Measurements from ENCODE around the gene OLR1. TPM values are rescaled to one million over a fixed set of nuclear protein-coding genes. Genes with fewer than 3 reads are reported as not detected.

The OLR1 gene
- total and polyA plus RNA-seq, 7 donors, result 0.03 to 0.66 (median 0.30) TPM; not detected in 3

GRCh38 chr12:10167599-10167998 lies 4.3 kb downstream of the OLR1 start:
- no peak overlapping the region for H3K4me3 ChIP-seq
- no peaks in the 10 kb centered on the region for H3K4me1 ChIP-seq
- H3K27me3 ChIP-seq (ENCODE audit: insufficient read depth in 3 of 3, low read length in 2 of 3), result no peaks in the 10 kb centered on the region
- ATAC-seq (no peak), DNase-seq (no peak)
- no peaks in the 10 kb centered on the region for H3K36me3 ChIP-seq (ENCODE audit: insufficient read depth in 1 of 2, low read depth in 1 of 2)
- no peaks in the 10 kb centered on the region for H3K9me3 ChIP-seq
- 30 to 41% (median 34%) methylated on average over 5 of the region's 5 CpGs for WGBS, 3 donors
- no peak for TF ChIP-seq CTCF (IDR thresholded peaks at IDR 0.05)
- intact Hi-C loops (cut with DNase I), result no loop called here
- H3K27ac ChIP-seq, result no peak overlapping the region

GRCh38 chr12:10165421-10165820 lies 6.5 kb downstream of the OLR1 start:
- no peak for TF ChIP-seq CTCF (IDR thresholded peaks at IDR 0.05)
- 0 to 100% (median 0%) methylated on average over 1 of the region's 1 CpG for WGBS, 3 donors
- Histone ChIP-seq H3K4me3 (no peak overlapping the region), H3K27me3 (ENCODE audit: insufficient read depth in 3 of 3, low read length in 2 of 3) (no peaks in the 10 kb centered on the region), H3K9me3 (no peaks in the 10 kb centered on the region), H3K4me1 (no peaks in the 10 kb centered on the region), H3K36me3 (ENCODE audit: insufficient read depth in 1 of 2, low read depth in 1 of 2) (no peaks in the 10 kb centered on the region), H3K27ac (no peak overlapping the region)
- ATAC-seq, result no peak
- intact Hi-C loops (cut with DNase I), result no loop called here
- no peak for DNase-seq

- intact Hi-C loops (cut with DNase I), result no loop called here
- no peaks in the 10 kb centered on the region for H3K9me3 ChIP-seq
Measured at GRCh38 chr12:10163084-10163483, 8.8 kb downstream of the OLR1 start.

GRCh38 chr12:10160617-10161385 lies 11.1 kb downstream of the OLR1 start:
- H3K27ac ChIP-seq, result no peak overlapping the region
- no peak for DNase-seq
- H3K27me3 ChIP-seq (ENCODE audit: insufficient read depth in 3 of 3, low read length in 2 of 3), result no peaks in the 10 kb centered on the region
- no peaks in the 10 kb centered on the region for H3K9me3 ChIP-seq
- no peak overlapping the region for H3K4me3 ChIP-seq
- H3K4me1 ChIP-seq, result no peaks in the 10 kb centered on the region
- WGBS, 3 donors, result 49 to 55% (median 50%) methylated on average over 7 of the region's 7 CpGs
- TF ChIP-seq CTCF (IDR thresholded peaks at IDR 0.05), result no peak
- no peaks in the 10 kb centered on the region for H3K36me3 ChIP-seq (ENCODE audit: insufficient read depth in 1 of 2, low read depth in 1 of 2)
- intact Hi-C loops (cut with DNase I), result no loop called here
- no peak for ATAC-seq

More at GRCh38 chr12:10163084-10163483, 8.8 kb downstream of the OLR1 start:
- 69 to 74% (median 73%) methylated on average over 3 of the region's 3 CpGs for WGBS, 3 donors
- Histone ChIP-seq H3K36me3 (ENCODE audit: insufficient read depth in 1 of 2, low read depth in 1 of 2) (no peaks in the 10 kb centered on the region), H3K27ac (no peak overlapping the region), H3K27me3 (ENCODE audit: insufficient read depth in 3 of 3, low read length in 2 of 3) (no peaks in the 10 kb centered on the region), H3K4me3 (no peak overlapping the region), H3K4me1 (no peaks in the 10 kb centered on the region)
- no peak for ATAC-seq
- no peak for DNase-seq
- no peak for TF ChIP-seq CTCF (IDR thresholded peaks at IDR 0.05)

- Histone ChIP-seq H3K9me3 (no peaks in the 10 kb centered on the region), H3K27me3 (ENCODE audit: insufficient read depth in 3 of 3, low read length in 2 of 3) (no peaks in the 10 kb centered on the region), H3K4me3 (no peak overlapping the region), H3K36me3 (ENCODE audit: insufficient read depth in 1 of 2, low read depth in 1 of 2) (no peaks in the 10 kb centered on the region), H3K27ac (no peak overlapping the region), H3K4me1 (no peaks in the 10 kb centered on the region)
- intact Hi-C loops (cut with DNase I), result loop anchor here in 1 of 2 donors (10.0 kb wide), 1 partner anchor 406 kb away; no protein-coding TSS in a partner anchor
- WGBS, 3 donors, result 51 to 75% (median 66%) methylated on average over 3 of the region's 3 CpGs
- DNase-seq (no peak), ATAC-seq (no peak)
- TF ChIP-seq CTCF (IDR thresholded peaks at IDR 0.05), result no peak
Measured at GRCh38 chr12:10159280-10159679, 12.7 kb downstream of the OLR1 start.
